Neural progenitor cell (in vitro differentiated cells): ENCODE results near the gene MORN1. TPM values are rescaled to one million over a fixed set of nuclear protein-coding genes. Genes with fewer than 3 reads are reported as not detected.
A peak's percentile ranks its signal among the peaks of the same experiment; 100 is the strongest.

Source experiments
- DNase-seq: peaks from one replicate; pipeline ENCODE4 v3.0.0-alpha.2; 2016; ENCODE audit warnings: low spot score
- H2AFZ ChIP-seq: fragments of 200-600 bp; sonication (generic); replicated peaks from 2 replicates; pipeline ENCODE4 v1.6.1; 2016; ENCODE audit warnings: antibody characterized with exemption
- H3F3A ChIP-seq: fragments of 200-600 bp; sonication (generic); 2 replicates; pipeline ENCODE4 v1.6.1; 2016; ENCODE audit warnings: antibody characterized with exemption, low read depth
- H3K27ac ChIP-seq: fragments of 200-600 bp; sonication (generic); 2 replicates; pipeline ENCODE4 v1.5.1; 2016; ENCODE audit warnings: mild to moderate bottlenecking
- H3K27me3 ChIP-seq: fragments of 200-600 bp; sonication (generic); 2 replicates; pipeline ENCODE4 v1.6.1; 2016; ENCODE audit warnings: mild to moderate bottlenecking, moderate library complexity
- H3K36me3 ChIP-seq: fragments of 200-600 bp; sonication (generic); 2 replicates; pipeline ENCODE4 v1.5.1; 2016
- H3K4me1 ChIP-seq: fragments of 200-600 bp; sonication (generic); 2 replicates; pipeline ENCODE4 v1.6.1; 2016; ENCODE audit warnings: mixed run types
- H3K4me2 ChIP-seq: fragments of 200-600 bp; sonication (generic); 2 replicates; pipeline ENCODE4 v1.6.1; 2016
- H3K4me3 ChIP-seq: fragments of 200-600 bp; sonication (generic); 2 replicates; pipeline ENCODE4 v1.5.1; 2016
- H3K79me2 ChIP-seq: fragments of 200-600 bp; sonication (generic); 2 replicates; pipeline ENCODE4 v1.6.1; 2016; ENCODE audit warnings: low read depth
- H3K9ac ChIP-seq: fragments of 200-600 bp; sonication (generic); 2 replicates; pipeline ENCODE4 v1.6.1; 2016
- H3K9me3 ChIP-seq: fragments of 200-600 bp; sonication (generic); 2 replicates; pipeline ENCODE4 v1.5.1; 2016; ENCODE audit warnings: low read depth
- H4K20me1 ChIP-seq: fragments of 200-600 bp; sonication (generic); 2 replicates; pipeline ENCODE4 v1.6.1; 2016; ENCODE audit warnings: low read depth
- H3K27ac Mint-ChIP-seq: 3 replicates; pipeline ENCODE4 v1.8.0; 2021; ENCODE audit warnings: mixed read lengths
- H3K27me3 Mint-ChIP-seq: 2 replicates; pipeline ENCODE4 v1.8.0; 2022; ENCODE audit warnings: low read depth, mild to moderate bottlenecking, inconsistent platforms, moderate library complexity, mixed read lengths; ENCODE audit not compliant: insufficient read depth
- H3K36me3 Mint-ChIP-seq: 3 replicates; pipeline ENCODE4 v1.8.0; 2021; ENCODE audit warnings: mixed read lengths
- H3K4me1 Mint-ChIP-seq: 3 replicates; pipeline ENCODE4 v1.8.0; 2021; ENCODE audit warnings: mixed read lengths
- H3K4me3 Mint-ChIP-seq: 3 replicates; pipeline ENCODE4 v1.8.0; 2021; ENCODE audit warnings: mild to moderate bottlenecking, moderate library complexity, mixed read lengths
- H3K9me3 Mint-ChIP-seq: 3 replicates; pipeline ENCODE4 v1.8.0; 2020; ENCODE audit warnings: mixed read lengths
- EZH2 ChIP-seq: fragments of 200-600 bp; sonication (generic); IDR thresholded peaks from 2 replicates; pipeline ENCODE4 v1.6.1; 2017; ENCODE audit warnings: antibody characterized with exemption, mild to moderate bottlenecking, moderate library complexity
- EZH2phosphoT487 ChIP-seq: fragments of 200-600 bp; sonication (generic); IDR thresholded peaks from 2 replicates; pipeline ENCODE4 v1.6.1; 2017; ENCODE audit warnings: antibody characterized with exemption
- total RNA-seq: library from RNA; depleted of rRNA; stranded (reverse); fragments of >200 nt; gene quantifications from 2 replicates; pipeline ENCODE4 v1.2.3, GENCODE V29; 2015; ENCODE audit warnings: low replicate concordance
- TF ChIP-seq, protein P1 (sequence below): fragments of 200-600 bp; sonication (generic); IDR thresholded peaks from 2 replicates; pipeline ENCODE4 v1.5.1; 2017; ENCODE audit warnings: antibody characterized with exemption, mild to moderate bottlenecking

MORN1 gene
- total RNA-seq, 1 donor from 2014 or later, result 7.0 TPM

DNA sequence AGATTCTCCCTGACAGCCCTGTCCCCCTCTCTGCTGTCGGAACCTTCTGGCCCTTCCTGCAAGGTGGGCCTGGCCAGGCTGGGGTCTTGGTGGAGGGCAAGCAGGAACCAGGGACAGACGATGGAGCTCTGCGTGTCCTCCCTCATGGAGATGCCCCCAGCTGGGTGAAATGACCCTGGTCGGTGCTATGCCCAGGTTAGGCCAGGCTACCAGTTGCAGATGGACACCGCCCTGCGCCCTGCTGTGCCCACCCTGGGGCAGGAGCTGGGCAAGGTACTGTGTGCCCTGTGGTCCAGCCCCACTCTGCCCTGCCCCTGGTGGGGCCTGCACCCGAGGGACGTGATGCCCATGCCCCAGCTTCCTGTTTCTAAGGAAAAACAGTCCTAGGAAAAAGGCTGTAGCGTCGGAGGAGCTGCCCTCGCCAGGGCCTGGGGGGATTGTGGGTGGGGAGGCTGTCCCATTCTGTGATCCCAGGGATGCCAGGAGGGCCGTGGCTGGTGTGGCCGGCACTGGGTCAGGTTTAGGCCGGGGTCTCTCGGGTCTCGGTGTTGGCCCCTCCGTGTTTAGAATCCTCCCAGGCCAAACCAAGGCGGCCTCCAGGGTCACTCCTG, 77.6 kb downstream of the MORN1 start:
- H3K27ac Mint-ChIP-seq, result no peak overlapping the region
- peaks cover 8% of the 10 kb centered on the region for H3K4me1 Mint-ChIP-seq
- Histone ChIP-seq H3K4me3 (peak overlapping the region; percentile 57), H3K79me2 (no peaks in the 10 kb centered on the region), H3K27me3 (no peaks in the 10 kb centered on the region), H3K36me3 (no peaks in the 10 kb centered on the region), H3K4me1 (peaks cover 36% of the 10 kb centered on the region), H3K27ac (peak overlapping the region; percentile 75), H3K4me2 (peak overlapping the region; percentile 79), H3K9ac (no peak overlapping the region), H2AFZ (no peak overlapping the region), H4K20me1 (peaks cover 23% of the 10 kb centered on the region), H3F3A (peaks cover 37% of the 10 kb centered on the region), H3K9me3 (no peaks in the 10 kb centered on the region)
- no peak for TF ChIP-seq EZH2phosphoT487
- TF ChIP-seq EZH2, result no peak
- TF ChIP-seq, protein P1, sequence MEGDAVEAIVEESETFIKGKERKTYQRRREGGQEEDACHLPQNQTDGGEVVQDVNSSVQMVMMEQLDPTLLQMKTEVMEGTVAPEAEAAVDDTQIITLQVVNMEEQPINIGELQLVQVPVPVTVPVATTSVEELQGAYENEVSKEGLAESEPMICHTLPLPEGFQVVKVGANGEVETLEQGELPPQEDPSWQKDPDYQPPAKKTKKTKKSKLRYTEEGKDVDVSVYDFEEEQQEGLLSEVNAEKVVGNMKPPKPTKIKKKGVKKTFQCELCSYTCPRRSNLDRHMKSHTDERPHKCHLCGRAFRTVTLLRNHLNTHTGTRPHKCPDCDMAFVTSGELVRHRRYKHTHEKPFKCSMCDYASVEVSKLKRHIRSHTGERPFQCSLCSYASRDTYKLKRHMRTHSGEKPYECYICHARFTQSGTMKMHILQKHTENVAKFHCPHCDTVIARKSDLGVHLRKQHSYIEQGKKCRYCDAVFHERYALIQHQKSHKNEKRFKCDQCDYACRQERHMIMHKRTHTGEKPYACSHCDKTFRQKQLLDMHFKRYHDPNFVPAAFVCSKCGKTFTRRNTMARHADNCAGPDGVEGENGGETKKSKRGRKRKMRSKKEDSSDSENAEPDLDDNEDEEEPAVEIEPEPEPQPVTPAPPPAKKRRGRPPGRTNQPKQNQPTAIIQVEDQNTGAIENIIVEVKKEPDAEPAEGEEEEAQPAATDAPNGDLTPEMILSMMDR, result no peak
- H3K27me3 Mint-ChIP-seq, result peaks cover 6% of the 10 kb centered on the region
- no peak for DNase-seq
- no peaks in the 10 kb centered on the region for H3K9me3 Mint-ChIP-seq
- H3K4me3 Mint-ChIP-seq, result no peak overlapping the region
- no peaks in the 10 kb centered on the region for H3K36me3 Mint-ChIP-seq

DNA sequence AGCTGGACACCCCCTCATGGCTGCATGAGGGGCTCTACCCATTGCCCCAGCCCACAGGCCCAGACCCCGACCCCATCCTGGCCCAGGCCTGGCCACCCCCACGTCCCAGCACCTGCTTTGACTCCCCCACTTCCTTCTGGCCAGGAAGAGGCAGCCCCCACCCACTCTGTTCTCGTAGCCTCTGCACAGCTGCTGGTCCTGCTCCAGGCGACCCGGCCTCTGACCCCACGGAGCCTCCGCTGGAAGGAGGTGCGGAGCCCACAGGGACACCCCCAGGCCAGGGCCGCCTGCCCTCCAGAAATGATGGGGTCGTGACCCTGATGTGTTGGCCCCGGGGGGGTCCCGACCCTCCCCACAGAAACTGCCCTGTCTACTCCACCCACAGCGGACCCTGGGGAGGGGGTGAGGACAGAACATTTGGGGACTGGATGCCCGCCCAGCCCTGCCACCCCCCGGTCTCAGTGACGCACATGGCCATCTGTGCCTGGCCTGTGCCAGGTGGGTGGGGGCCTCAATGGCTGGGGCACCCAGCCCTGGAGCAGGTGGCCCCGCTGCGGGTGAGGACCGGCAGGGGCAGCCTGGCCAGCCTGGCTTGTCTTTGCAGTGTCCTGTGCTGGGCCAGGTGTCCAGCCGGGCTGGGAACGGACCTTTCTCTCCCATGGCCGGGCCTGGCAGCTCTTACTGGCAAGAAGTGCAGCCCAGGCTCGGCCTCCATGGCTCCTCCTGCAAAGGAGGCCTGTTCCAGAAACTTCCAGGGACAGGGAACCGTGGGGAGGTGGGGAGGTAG, 78.6 kb downstream of the MORN1 start:
- Histone ChIP-seq H3F3A (peaks cover 45% of the 10 kb centered on the region), H3K79me2 (no peaks in the 10 kb centered on the region), H3K27me3 (no peaks in the 10 kb centered on the region), H3K9ac (no peak overlapping the region), H3K9me3 (no peaks in the 10 kb centered on the region), H3K27ac (peak overlapping the region; percentile 10), H3K4me1 (peaks cover 36% of the 10 kb centered on the region), H3K36me3 (no peaks in the 10 kb centered on the region), H3K4me3 (no peak overlapping the region), H3K4me2 (no peak overlapping the region), H2AFZ (no peak overlapping the region), H4K20me1 (peaks cover 23% of the 10 kb centered on the region)
- H3K9me3 Mint-ChIP-seq, result no peaks in the 10 kb centered on the region
- H3K36me3 Mint-ChIP-seq, result peaks cover 7% of the 10 kb centered on the region
- H3K4me3 Mint-ChIP-seq, result no peak overlapping the region
- DNase-seq, result no peak
- no peak overlapping the region for H3K27ac Mint-ChIP-seq
- peaks cover 13% of the 10 kb centered on the region for H3K4me1 Mint-ChIP-seq
- TF ChIP-seq EZH2 (no peak), EZH2phosphoT487 (no peak)
- TF ChIP-seq, protein P1, result no peak
- peaks cover 3% of the 10 kb centered on the region for H3K27me3 Mint-ChIP-seq

DNA sequence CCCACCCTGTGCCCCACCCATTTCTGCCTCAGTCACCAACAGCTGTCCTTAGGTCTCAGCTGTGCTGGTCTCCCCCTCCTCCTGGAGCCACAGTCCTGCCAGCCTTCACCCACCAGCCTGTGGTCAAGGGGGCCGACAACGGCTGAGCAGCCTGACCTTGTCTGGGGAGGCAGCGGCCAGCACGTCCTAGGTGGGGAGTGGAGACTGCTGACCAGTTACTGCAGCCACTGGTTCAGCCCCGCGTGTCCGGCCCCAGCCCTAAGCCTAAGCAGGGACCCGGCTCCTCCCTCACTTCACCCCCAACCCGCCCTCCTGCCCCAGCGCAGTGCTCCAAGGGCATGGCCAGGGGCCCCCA, 79.2 kb downstream of the MORN1 start:
- H3F3A ChIP-seq, result peaks cover 45% of the 10 kb centered on the region
- Mint-ChIP-seq H3K27ac (no peak overlapping the region), H3K9me3 (no peaks in the 10 kb centered on the region), H3K4me3 (no peak overlapping the region), H3K36me3 (peaks cover 10% of the 10 kb centered on the region), H3K4me1 (peaks cover 13% of the 10 kb centered on the region), H3K27me3 (peaks cover 3% of the 10 kb centered on the region)
- peaks cover 32% of the 10 kb centered on the region for H3K4me1 ChIP-seq
- TF ChIP-seq EZH2phosphoT487, result no peak
- TF ChIP-seq, protein P1, result no peak
- no peaks in the 10 kb centered on the region for H3K27me3 ChIP-seq
- no peak overlapping the region for H3K4me2 ChIP-seq
- no peak overlapping the region for H3K9ac ChIP-seq
- no peak overlapping the region for H2AFZ ChIP-seq
- H3K27ac ChIP-seq, result no peak overlapping the region
- peaks cover 26% of the 10 kb centered on the region for H4K20me1 ChIP-seq
- no peaks in the 10 kb centered on the region for H3K36me3 ChIP-seq
- no peak overlapping the region for H3K4me3 ChIP-seq
- no peaks in the 10 kb centered on the region for H3K9me3 ChIP-seq
- DNase-seq, result no peak
- no peaks in the 10 kb centered on the region for H3K79me2 ChIP-seq
